Natural killer cell treated with Interleukin-12 subunit alpha and Interleukin-12 subunit beta and Interleukin-15 and Interleukin-18, amount 100 ng/mL, for 72 hours (primary cell): Measurements from ENCODE around the gene NEUROG3. TPM values are rescaled to one million over a fixed set of nuclear protein-coding genes. Genes with fewer than 3 reads are reported as not detected.

Experiments
- total RNA-seq, 2 donors: library from RNA; stranded (reverse); gene quantifications; one replicate each; pipeline ENCODE4 v1.2.3, GENCODE V29; 2022

Gene NEUROG3
- total RNA-seq, 2 donors from 2014 or later: not detected

Other genes starting within 250 kb of the NEUROG3 start
- not detected for gene TACR2, start 156.5 kb downstream of the NEUROG3 start, total RNA-seq
- gene TSPAN15, start 122.0 kb downstream of the NEUROG3 start, total RNA-seq: 1 to 10 TPM; 1.2 to 1.4 TPM
- gene FAM241B, start 56.8 kb upstream of the NEUROG3 start, total RNA-seq: 1 to 10 TPM; 1.1 to 3.0 TPM
- gene COL13A1, start 228.5 kb upstream of the NEUROG3 start, total RNA-seq: not detected